Panc1 (cell line): Measurements from ENCODE around the gene KRT25. TPM values are rescaled to one million over a fixed set of nuclear protein-coding genes. Genes with fewer than 3 reads are reported as not detected.

Source experiments
- ATAC-seq: fragments of 200-7000 bp; cut with Tn5 transposase; 2 replicates; pipeline ENCODE4 v1.9.1; 2020; ENCODE audit warnings: mild to moderate bottlenecking, moderate library complexity
- BruUV-seq: library from RNA; stranded (reverse); fragments of 400-500 nt; replicated peaks from 2 replicates; lab custom pipeline; 2021; lab: Mats Ljungman, UMichigan
- CTCF ChIA-PET: fragments of 300-600 bp; sonication (Branson Sonifier 250); formaldehyde crosslinking; loops from one replicate; lab custom pipeline; 2022; ENCODE audit warnings: antibody characterized with exemption; lab: Charles Lee
- POLR2A ChIA-PET: fragments of 300-600 bp; sonication (Branson Sonifier 250); formaldehyde crosslinking; loops from one replicate; lab custom pipeline; 2022; ENCODE audit warnings: antibody characterized with exemption; lab: Charles Lee
- DNase-seq: peaks from one replicate; pipeline ENCODE4 v3.0.0-alpha.2; 2010; ENCODE audit warnings: low read depth, low spot score
- H3K27ac ChIP-seq: 2 replicates; pipeline ENCODE4 v1.5.1; 2011; ENCODE audit warnings: mild to moderate bottlenecking, low read length, inconsistent platforms
- H3K27me3 ChIP-seq: fragments of 200-500 bp; sonication (Bioruptor generic); 2 replicates; pipeline ENCODE4 v1.6.0; 2014; ENCODE audit warnings: low read length, inconsistent platforms; ENCODE audit not compliant: control insufficient read depth, insufficient read depth
- H3K36me3 ChIP-seq: fragments of 200-500 bp; sonication (Bioruptor generic); 2 replicates; pipeline ENCODE4 v1.5.1; 2014; ENCODE audit warnings: inconsistent platforms, mild to moderate bottlenecking, low read length, moderate library complexity; ENCODE audit not compliant: control insufficient read depth, insufficient read depth
- H3K4me1 ChIP-seq: 2 replicates; pipeline ENCODE4 v1.5.1; 2011; ENCODE audit warnings: inconsistent platforms, mild to moderate bottlenecking, low read length, moderate library complexity; ENCODE audit not compliant: control insufficient read depth, insufficient read depth
- H3K4me3 ChIP-seq, 2 experiments: 2 replicates each; pipeline ENCODE4 v1.5.1; 2011 to 2012; ENCODE audit warnings: low read depth in 2 of 2, low read length in 2 of 2, mild to moderate bottlenecking in 2 of 2, inconsistent platforms in 1 of 2, moderate library complexity in 1 of 2
- H3K9me3 ChIP-seq: fragments of 200-500 bp; sonication (Bioruptor generic); 2 replicates; pipeline ENCODE4 v1.5.1; 2014; ENCODE audit warnings: low read depth, mild to moderate bottlenecking, inconsistent platforms, low read length, moderate library complexity; ENCODE audit not compliant: control insufficient read depth, insufficient read depth
- POLR2AphosphoS5 ChIP-seq: IDR thresholded peaks from 2 replicates; pipeline ENCODE4 v1.6.1; 2012; ENCODE audit warnings: mild to moderate bottlenecking, low read depth, low read length, moderate library complexity
- SIN3A ChIP-seq: IDR thresholded peaks from 2 replicates; pipeline ENCODE4 v1.6.1; 2012; ENCODE audit warnings: low read depth, mild to moderate bottlenecking, low read length, moderate library complexity, borderline replicate concordance; ENCODE audit not compliant: insufficient read depth
- TCF7L2 ChIP-seq: IDR thresholded peaks from 2 replicates; pipeline ENCODE4 v1.6.1; 2011; ENCODE audit warnings: mild to moderate bottlenecking, low read depth, low read length, inconsistent platforms
- in situ Hi-C: cut with HindIII; loops from 2 replicates; pipeline ENCODE4 v1.10.0; 2016; ENCODE audit warnings: low sequenced_read_pairs, low pct_unique_long_range_greater_than_20kb
- intact Hi-C: fragments of 100-400 bp; cut with micrococcal nuclease; formaldehyde crosslinking; loops from one replicate; pipeline ENCODE4 v1.10.0; 2022; ENCODE audit not compliant: unreplicated experiment
- total RNA-seq: library from RNA; stranded (reverse); gene quantifications from one replicate; pipeline ENCODE4 v1.2.1, GENCODE V29; 2021; ENCODE audit not compliant: unreplicated experiment
- TF ChIP-seq, protein P1 (sequence below): fragments of 450-650 bp; IDR thresholded peaks from 2 replicates; pipeline ENCODE4 v1.5.1; 2017; ENCODE audit warnings: mild to moderate bottlenecking
- TF ChIP-seq, protein P2 (sequence below), 2 experiments: IDR thresholded peaks; 2 replicates each; pipeline ENCODE4 v1.6.1; 2011 to 2012; ENCODE audit warnings: low read depth in 2 of 2, control low read depth in 1 of 2, low read length in 1 of 2, mild to moderate bottlenecking in 1 of 2, moderate library complexity in 1 of 2; ENCODE audit not compliant: insufficient read depth in 1 of 2

Gene KRT25
- total RNA-seq, 1 experiment from 2014 or later, result not detected

DNA sequence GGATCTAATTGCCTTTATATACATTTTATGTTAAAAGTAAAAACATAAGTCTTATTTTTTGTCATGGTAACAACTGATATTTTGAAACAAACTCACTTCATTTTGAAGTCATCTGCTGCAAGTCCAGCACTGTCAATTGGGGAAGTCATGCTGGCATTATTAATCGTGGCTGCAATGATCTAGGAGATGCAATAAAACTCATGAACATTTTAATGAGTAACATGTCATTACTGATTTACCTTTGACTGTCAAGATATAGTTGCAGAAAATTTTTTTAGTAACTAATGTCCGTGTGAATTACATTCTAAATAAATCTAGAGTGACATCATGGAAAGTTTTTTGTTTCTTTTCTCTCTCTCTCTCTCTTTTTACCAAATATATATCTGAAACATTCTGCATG is 34.2 kb downstream of the KRT25 start:
- Histone ChIP-seq H3K9me3 (no peaks in the 10 kb centered on the region), H3K36me3 (no peaks in the 10 kb centered on the region), H3K27me3 (peaks cover 4% of the 10 kb centered on the region), H3K4me3 (no peak overlapping the region), H3K27ac (no peak overlapping the region), H3K4me1 (no peaks in the 10 kb centered on the region)
- ATAC-seq (no peak), DNase-seq (no peak)
- no TSS peak for BruUV-seq
- TF ChIP-seq, protein P1, sequence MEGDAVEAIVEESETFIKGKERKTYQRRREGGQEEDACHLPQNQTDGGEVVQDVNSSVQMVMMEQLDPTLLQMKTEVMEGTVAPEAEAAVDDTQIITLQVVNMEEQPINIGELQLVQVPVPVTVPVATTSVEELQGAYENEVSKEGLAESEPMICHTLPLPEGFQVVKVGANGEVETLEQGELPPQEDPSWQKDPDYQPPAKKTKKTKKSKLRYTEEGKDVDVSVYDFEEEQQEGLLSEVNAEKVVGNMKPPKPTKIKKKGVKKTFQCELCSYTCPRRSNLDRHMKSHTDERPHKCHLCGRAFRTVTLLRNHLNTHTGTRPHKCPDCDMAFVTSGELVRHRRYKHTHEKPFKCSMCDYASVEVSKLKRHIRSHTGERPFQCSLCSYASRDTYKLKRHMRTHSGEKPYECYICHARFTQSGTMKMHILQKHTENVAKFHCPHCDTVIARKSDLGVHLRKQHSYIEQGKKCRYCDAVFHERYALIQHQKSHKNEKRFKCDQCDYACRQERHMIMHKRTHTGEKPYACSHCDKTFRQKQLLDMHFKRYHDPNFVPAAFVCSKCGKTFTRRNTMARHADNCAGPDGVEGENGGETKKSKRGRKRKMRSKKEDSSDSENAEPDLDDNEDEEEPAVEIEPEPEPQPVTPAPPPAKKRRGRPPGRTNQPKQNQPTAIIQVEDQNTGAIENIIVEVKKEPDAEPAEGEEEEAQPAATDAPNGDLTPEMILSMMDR, result no peak
- TF ChIP-seq TCF7L2 (no peak), SIN3A (no peak), POLR2AphosphoS5 (no peak)
- TF ChIP-seq, protein P2, sequence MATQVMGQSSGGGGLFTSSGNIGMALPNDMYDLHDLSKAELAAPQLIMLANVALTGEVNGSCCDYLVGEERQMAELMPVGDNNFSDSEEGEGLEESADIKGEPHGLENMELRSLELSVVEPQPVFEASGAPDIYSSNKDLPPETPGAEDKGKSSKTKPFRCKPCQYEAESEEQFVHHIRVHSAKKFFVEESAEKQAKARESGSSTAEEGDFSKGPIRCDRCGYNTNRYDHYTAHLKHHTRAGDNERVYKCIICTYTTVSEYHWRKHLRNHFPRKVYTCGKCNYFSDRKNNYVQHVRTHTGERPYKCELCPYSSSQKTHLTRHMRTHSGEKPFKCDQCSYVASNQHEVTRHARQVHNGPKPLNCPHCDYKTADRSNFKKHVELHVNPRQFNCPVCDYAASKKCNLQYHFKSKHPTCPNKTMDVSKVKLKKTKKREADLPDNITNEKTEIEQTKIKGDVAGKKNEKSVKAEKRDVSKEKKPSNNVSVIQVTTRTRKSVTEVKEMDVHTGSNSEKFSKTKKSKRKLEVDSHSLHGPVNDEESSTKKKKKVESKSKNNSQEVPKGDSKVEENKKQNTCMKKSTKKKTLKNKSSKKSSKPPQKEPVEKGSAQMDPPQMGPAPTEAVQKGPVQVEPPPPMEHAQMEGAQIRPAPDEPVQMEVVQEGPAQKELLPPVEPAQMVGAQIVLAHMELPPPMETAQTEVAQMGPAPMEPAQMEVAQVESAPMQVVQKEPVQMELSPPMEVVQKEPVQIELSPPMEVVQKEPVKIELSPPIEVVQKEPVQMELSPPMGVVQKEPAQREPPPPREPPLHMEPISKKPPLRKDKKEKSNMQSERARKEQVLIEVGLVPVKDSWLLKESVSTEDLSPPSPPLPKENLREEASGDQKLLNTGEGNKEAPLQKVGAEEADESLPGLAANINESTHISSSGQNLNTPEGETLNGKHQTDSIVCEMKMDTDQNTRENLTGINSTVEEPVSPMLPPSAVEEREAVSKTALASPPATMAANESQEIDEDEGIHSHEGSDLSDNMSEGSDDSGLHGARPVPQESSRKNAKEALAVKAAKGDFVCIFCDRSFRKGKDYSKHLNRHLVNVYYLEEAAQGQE (IDR thresholded peaks at IDR 0.05; ENCODE audit: insufficient read depth in 1 of 2, low read depth in 2 of 2, low read length in 1 of 2), result no peak
- POLR2A ChIA-PET, result no interaction called here
- CTCF ChIA-PET, result no interaction called here
- in situ Hi-C loops (no loop called here), intact Hi-C loops (no loop called here)

DNA sequence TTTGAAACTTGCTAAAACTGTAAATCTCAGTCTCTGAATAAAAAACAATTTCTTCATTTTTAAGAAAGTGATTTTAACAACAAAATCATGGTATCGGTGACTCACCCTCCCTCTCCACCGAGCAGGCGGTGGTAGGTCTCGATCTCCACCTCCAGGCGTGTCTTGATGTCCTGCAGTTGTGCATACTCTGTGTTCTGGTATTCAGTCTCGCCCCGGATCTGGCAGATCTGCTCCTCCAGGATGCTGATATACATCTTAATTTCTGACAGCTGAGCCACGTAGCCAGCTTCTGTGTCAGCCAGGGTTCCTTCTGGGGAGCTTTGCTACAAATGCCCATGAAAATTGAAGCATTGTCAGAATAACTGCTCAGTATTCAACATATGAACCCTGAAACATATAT is 36.2 kb downstream of the KRT25 start:
- no peak overlapping the region for H3K27ac ChIP-seq
- ATAC-seq (no peak), DNase-seq (no peak)
- intact Hi-C loops (no loop called here), in situ Hi-C loops (no loop called here)
- H3K27me3 ChIP-seq, result peaks cover 4% of the 10 kb centered on the region
- TF ChIP-seq SIN3A, result no peak
- TF ChIP-seq, protein P1, result no peak
- H3K36me3 ChIP-seq, result no peaks in the 10 kb centered on the region
- ChIA-PET CTCF (interaction anchor here (0.8 kb wide), 1 partner anchor 99 kb away, joined by 5 read pairs; no protein-coding TSS in a partner anchor), POLR2A (no interaction called here)
- H3K4me1 ChIP-seq, result no peaks in the 10 kb centered on the region
- no peaks in the 10 kb centered on the region for H3K9me3 ChIP-seq
- BruUV-seq, result no TSS peak
- H3K4me3 ChIP-seq, result no peak overlapping the region
